ENCODE results near the gene PRKCE. TPM values are rescaled to one million over a fixed set of nuclear protein-coding genes. Genes with fewer than 3 reads are reported as not detected.
A peak's percentile ranks its signal among the peaks of the same experiment; 100 is the strongest.

The PRKCE gene
- total RNA-seq, 1 experiment from 2014 or later, result 2.4 TPM

DNA sequence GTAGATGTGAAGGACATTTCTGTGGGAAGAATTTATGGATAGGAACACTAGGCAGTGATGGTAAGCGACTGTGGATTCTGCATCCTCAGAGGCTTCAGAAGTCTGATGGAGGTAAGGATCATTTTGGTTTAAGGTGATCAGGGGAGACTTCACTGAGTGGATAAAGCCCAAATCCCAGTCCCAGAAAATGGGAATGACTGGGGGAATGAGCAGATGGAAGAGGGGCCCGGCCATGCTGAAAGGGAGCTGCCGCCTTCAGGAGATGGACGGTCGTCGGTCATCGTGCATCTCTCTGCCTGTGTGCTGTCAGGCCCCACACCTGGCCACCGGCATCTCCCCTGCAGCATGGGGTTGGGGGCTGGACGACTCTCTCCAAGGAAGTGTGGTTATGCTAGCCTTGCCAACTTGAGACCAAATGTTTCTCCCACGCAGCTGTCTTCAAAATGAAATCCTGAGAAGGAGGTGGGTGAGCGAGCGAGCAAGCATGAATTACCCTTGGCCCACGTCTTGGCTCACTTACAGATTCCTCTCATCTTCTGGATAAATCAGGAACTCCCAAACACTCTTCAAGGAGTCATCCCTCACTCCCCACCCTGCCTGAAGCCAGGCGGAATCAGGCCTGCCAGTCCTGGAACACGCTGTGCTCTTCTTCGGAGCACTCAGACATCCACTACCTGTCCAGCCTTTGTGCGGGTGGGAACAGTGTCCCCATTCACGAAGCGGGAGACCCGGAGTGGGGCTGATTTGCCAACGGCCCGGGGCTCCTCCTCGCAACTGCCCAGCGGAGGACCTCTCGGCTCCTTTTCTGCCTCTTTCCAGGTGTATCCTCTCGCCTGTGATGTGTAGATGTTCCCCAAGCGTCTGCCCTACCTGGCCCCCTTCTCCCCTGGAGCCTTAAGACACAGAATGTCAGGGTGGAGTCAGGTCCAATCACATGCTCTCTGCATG lies 85.6 kb downstream of the PRKCE start:
- Histone ChIP-seq H3K9me3 (ENCODE audit: low read depth, low read length, poor library complexity, severe bottlenecking) (no peaks in the 10 kb centered on the region), H3K36me3 (ENCODE audit: insufficient read depth, low read length, poor library complexity, severe bottlenecking) (no peaks in the 10 kb centered on the region), H3K27me3 (replicated peaks; ENCODE audit: insufficient read depth, low read depth, low read length, poor library complexity) (no peaks in the 10 kb centered on the region), H3K27ac (ENCODE audit: low read depth, low read length, poor library complexity, severe bottlenecking) (no peak overlapping the region), H3K4me3 (ENCODE audit: low read depth, low read length, poor library complexity, severe bottlenecking) (no peak overlapping the region), H3K4me1 (ENCODE audit: insufficient read depth, low read length, poor library complexity, severe bottlenecking) (peaks cover 15% of the 10 kb centered on the region)
- POLR2A ChIA-PET (ENCODE audit: low non-redundant PET), result no interaction called here
- BruUV-seq (replicated peaks), result no TSS peak
- CTCF ChIA-PET, result no interaction called here
- DNase-seq (ENCODE audit: low spot score), result no peak
- TF ChIP-seq, protein P1, sequence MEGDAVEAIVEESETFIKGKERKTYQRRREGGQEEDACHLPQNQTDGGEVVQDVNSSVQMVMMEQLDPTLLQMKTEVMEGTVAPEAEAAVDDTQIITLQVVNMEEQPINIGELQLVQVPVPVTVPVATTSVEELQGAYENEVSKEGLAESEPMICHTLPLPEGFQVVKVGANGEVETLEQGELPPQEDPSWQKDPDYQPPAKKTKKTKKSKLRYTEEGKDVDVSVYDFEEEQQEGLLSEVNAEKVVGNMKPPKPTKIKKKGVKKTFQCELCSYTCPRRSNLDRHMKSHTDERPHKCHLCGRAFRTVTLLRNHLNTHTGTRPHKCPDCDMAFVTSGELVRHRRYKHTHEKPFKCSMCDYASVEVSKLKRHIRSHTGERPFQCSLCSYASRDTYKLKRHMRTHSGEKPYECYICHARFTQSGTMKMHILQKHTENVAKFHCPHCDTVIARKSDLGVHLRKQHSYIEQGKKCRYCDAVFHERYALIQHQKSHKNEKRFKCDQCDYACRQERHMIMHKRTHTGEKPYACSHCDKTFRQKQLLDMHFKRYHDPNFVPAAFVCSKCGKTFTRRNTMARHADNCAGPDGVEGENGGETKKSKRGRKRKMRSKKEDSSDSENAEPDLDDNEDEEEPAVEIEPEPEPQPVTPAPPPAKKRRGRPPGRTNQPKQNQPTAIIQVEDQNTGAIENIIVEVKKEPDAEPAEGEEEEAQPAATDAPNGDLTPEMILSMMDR (conservative IDR thresholded peaks at IDR 0.05; ENCODE audit: low read depth, low read length), result no peak
- no peak for TF ChIP-seq EZH2 (IDR thresholded peaks at IDR 0.05; ENCODE audit: borderline replicate concordance, low read depth, low read length, poor library complexity, severe bottlenecking)
- intact Hi-C loops (cut with micrococcal nuclease; ENCODE audit: unreplicated experiment), result no loop called here

DNA sequence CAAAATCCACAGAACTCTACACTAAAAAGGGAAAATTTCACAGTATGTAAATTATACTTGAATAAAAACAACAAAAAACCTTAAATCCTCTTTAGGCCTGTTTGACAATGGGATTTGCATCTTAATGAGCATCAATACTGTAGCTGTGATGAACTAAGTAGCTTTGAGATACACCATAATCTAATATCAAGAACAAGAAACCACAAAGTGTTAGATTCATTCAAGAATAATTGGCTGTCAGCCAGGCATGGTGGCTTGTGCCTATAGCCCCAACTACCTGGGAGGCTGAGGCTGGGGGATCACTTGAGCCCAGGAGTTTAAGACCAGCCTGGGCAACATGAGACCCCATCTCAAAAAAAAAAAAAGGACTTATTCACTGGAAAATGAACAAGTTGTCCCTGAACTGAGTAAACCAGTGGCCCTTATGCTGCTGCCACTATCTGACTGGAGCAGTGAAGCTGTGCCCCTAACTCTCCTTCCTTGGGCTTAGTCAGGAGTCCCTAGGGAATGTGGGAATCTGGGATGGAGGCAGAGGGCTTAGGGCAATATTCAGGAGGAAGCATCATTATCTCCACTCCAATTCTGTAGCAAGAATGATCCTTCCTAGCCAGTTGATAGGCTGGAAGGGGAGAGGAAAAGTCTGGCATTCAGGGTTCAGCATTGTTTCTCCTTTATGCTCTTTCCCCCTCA lies 88.5 kb downstream of the PRKCE start:
- ChIA-PET POLR2A (ENCODE audit: low non-redundant PET) (no interaction called here), CTCF (no interaction called here)
- Histone ChIP-seq H3K4me1 (ENCODE audit: insufficient read depth, low read length, poor library complexity, severe bottlenecking) (peaks cover 15% of the 10 kb centered on the region), H3K27ac (ENCODE audit: low read depth, low read length, poor library complexity, severe bottlenecking) (no peak overlapping the region), H3K27me3 (replicated peaks; ENCODE audit: insufficient read depth, low read depth, low read length, poor library complexity) (no peaks in the 10 kb centered on the region), H3K9me3 (ENCODE audit: low read depth, low read length, poor library complexity, severe bottlenecking) (no peaks in the 10 kb centered on the region), H3K4me3 (ENCODE audit: low read depth, low read length, poor library complexity, severe bottlenecking) (no peak overlapping the region), H3K36me3 (ENCODE audit: insufficient read depth, low read length, poor library complexity, severe bottlenecking) (no peaks in the 10 kb centered on the region)
- no TSS peak for BruUV-seq (replicated peaks)
- peak; percentile 45 for DNase-seq (ENCODE audit: low spot score)
- TF ChIP-seq, protein P1 (conservative IDR thresholded peaks at IDR 0.05; ENCODE audit: low read depth, low read length), result no peak
- TF ChIP-seq EZH2 (IDR thresholded peaks at IDR 0.05; ENCODE audit: borderline replicate concordance, low read depth, low read length, poor library complexity, severe bottlenecking), result no peak
- intact Hi-C loops (cut with micrococcal nuclease; ENCODE audit: unreplicated experiment), result no loop called here

DNA sequence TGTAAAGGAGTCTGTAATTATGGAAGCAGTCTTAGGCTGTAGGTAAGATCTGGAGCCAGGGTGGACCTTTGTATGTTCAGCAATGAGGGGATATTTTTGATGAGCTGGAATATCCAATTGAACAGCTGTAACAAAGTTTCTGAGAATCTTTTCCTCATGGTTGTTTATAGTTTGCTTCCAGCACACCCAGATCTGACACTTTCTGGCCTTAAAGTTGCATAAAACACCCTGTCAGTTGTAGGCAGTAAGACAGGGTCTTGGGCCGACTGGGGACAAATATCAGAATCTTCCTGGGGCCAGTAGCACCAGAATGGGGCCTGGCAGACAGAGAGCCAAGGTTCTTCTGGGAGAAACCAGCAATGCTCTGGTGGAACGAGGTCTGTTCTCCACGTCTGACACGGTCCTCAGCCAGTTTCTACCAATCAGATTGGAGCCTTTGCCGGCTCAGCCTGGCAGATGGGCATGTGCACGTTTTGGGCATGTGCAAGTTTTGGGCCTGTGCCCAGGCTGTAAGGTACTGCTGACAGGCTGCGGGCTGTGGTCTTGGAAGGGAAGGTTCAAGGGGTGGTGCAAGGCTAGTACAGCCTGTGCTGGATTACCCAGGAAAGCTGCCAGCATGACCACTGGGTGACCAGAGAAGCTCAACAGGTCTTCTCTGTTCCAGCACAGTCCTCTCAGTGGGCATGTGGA lies 89.8 kb downstream of the PRKCE start:
- Histone ChIP-seq H3K4me3 (ENCODE audit: low read depth, low read length, poor library complexity, severe bottlenecking) (no peak overlapping the region), H3K27me3 (replicated peaks; ENCODE audit: insufficient read depth, low read depth, low read length, poor library complexity) (no peaks in the 10 kb centered on the region), H3K36me3 (ENCODE audit: insufficient read depth, low read length, poor library complexity, severe bottlenecking) (no peaks in the 10 kb centered on the region), H3K27ac (ENCODE audit: low read depth, low read length, poor library complexity, severe bottlenecking) (no peak overlapping the region), H3K4me1 (ENCODE audit: insufficient read depth, low read length, poor library complexity, severe bottlenecking) (peaks cover 15% of the 10 kb centered on the region), H3K9me3 (ENCODE audit: low read depth, low read length, poor library complexity, severe bottlenecking) (no peaks in the 10 kb centered on the region)
- TF ChIP-seq, protein P1 (conservative IDR thresholded peaks at IDR 0.05; ENCODE audit: low read depth, low read length), result no peak
- TF ChIP-seq EZH2 (IDR thresholded peaks at IDR 0.05; ENCODE audit: borderline replicate concordance, low read depth, low read length, poor library complexity, severe bottlenecking), result no peak
- ChIA-PET POLR2A (ENCODE audit: low non-redundant PET) (no interaction called here), CTCF (no interaction called here)
- intact Hi-C loops (cut with micrococcal nuclease; ENCODE audit: unreplicated experiment), result no loop called here
- BruUV-seq (replicated peaks), result no TSS peak
- no peak for DNase-seq (ENCODE audit: low spot score)
